K562 (cell line): ENCODE data around the gene MYO1D. TPM values are rescaled to one million over a fixed set of nuclear protein-coding genes. Genes with fewer than 3 reads are reported as not detected.

Source experiments
- CCAR2 ChIP-seq: fragments of 200-400 bp; formaldehyde crosslinking; IDR thresholded peaks from 2 replicates; pipeline ENCODE4 v1.6.1; 2017; ENCODE audit warnings: mild to moderate bottlenecking, low read depth, low read length
- ESRRB ChIP-seq: fragments of 250-450 bp; sonication (Bioruptor Pico); IDR thresholded peaks from 2 replicates; pipeline ENCODE4 v1.5.0; 2020; ENCODE audit warnings: mild to moderate bottlenecking, moderate library complexity, borderline replicate concordance
- FOSL1 ChIP-seq: fragments of 200-800 bp; sonication (Bioruptor generic); conservative IDR thresholded peaks from 2 replicates; pipeline ENCODE4 v1.6.1; 2016; ENCODE audit warnings: missing genetic modification characterization, missing compliant biosample characterization
- GABPB1 ChIP-seq: sonication (generic); formaldehyde crosslinking; IDR thresholded peaks from 2 replicates; pipeline ENCODE4 v1.8.0; 2022; ENCODE audit warnings: mild to moderate bottlenecking, missing genetic modification reagents
- HOMEZ ChIP-seq: fragments of 250-450 bp; sonication (Bioruptor Pico); IDR thresholded peaks from 2 replicates; pipeline ENCODE4 v1.4.0; 2020; ENCODE audit warnings: mild to moderate bottlenecking, moderate library complexity
- PCBP1 ChIP-seq: fragments of 200-400 bp; formaldehyde crosslinking; IDR thresholded peaks from 2 replicates; pipeline ENCODE4 v1.6.1; 2018; ENCODE audit warnings: mild to moderate bottlenecking, low read depth, low read length; ENCODE audit not compliant: poor library complexity, severe bottlenecking
- POLR2AphosphoS5 ChIP-seq: IDR thresholded peaks from 2 replicates; pipeline ENCODE4 v1.6.1; 2011; ENCODE audit warnings: mild to moderate bottlenecking, low read depth, low read length, moderate library complexity; ENCODE audit not compliant: control insufficient read depth, insufficient read depth
- SNIP1 ChIP-seq: fragments of 450-650 bp; IDR thresholded peaks from 2 replicates; pipeline ENCODE4 v1.7.1; 2017; ENCODE audit warnings: low read depth, mild to moderate bottlenecking
- THAP12 ChIP-seq: fragments of 250-450 bp; sonication (Bioruptor Pico); IDR thresholded peaks from 2 replicates; pipeline ENCODE4 v1.9.0; 2021; ENCODE audit warnings: mild to moderate bottlenecking, inconsistent platforms
- ZNF280B ChIP-seq: fragments of 250-450 bp; sonication (Bioruptor Pico); IDR thresholded peaks from 2 replicates; pipeline ENCODE4 v1.5.1; 2021; ENCODE audit warnings: mild to moderate bottlenecking
- ZNF644 ChIP-seq: fragments of 200-800 bp; sonication (Bioruptor generic); IDR thresholded peaks from 2 replicates; pipeline ENCODE4 v1.6.1; 2016; ENCODE audit warnings: low read depth, missing genetic modification characterization, missing compliant biosample characterization
- ZNF766 ChIP-seq: fragments of 200-800 bp; sonication (Bioruptor generic); conservative IDR thresholded peaks from 2 replicates; pipeline ENCODE4 v1.6.1; 2016; ENCODE audit warnings: missing genetic modification characterization, missing compliant biosample characterization
- polyA plus RNA-seq, 8 experiments: library from polyadenylated mRNA; depleted of rRNA in 4 of 8; stranded (reverse) in 5 of 8; unstranded in 3 of 8; fragments of >200 nt; fragmentation: Nextera tagmentation in 2 of 8; fragmentation: Illumina TruSeq in 1 of 8; extraction: Ambion mirVana in 2 of 8; extraction: Trizol in 1 of 8; gene quantifications; 2 replicates each; pipeline versions ENCODE4 v1.2.1 to v1.2.3, GENCODE V29; 2011 to 2014; ENCODE audit warnings: inconsistent platforms in 1 of 8, missing spikeins in 1 of 8
- total RNA-seq, 7 experiments: library from RNA; depleted of rRNA in 6 of 7; stranded (reverse); fragments of >200 nt in 6 of 7; fragmentation: Illumina TruSeq in 2 of 7; extraction: Trizol in 2 of 7; gene quantifications; 2 replicates each; pipeline versions ENCODE4 v1.2.1 to v1.2.3, GENCODE V29; 2011 to 2021; ENCODE audit warnings: low replicate concordance in 1 of 7
- TF ChIP-seq, protein P1 (sequence below): fragments of 200-800 bp; sonication (Bioruptor generic); IDR thresholded peaks from 2 replicates; pipeline ENCODE4 v1.6.1; 2016; ENCODE audit warnings: missing genetic modification characterization, missing compliant biosample characterization

The MYO1D gene
- total and polyA plus RNA-seq, 9 of the 15 experiments (the other 6 are each of a cell fraction or from before 2014, with no cell fraction given) = 2.1 to 71.2 (median 45.4) TPM

GRCh38 chr17:32444301-32445073 is 432.4 kb downstream of the MYO1D start, which contains the start of gene PSMD11 (continued):
- TF ChIP-seq, protein P1, sequence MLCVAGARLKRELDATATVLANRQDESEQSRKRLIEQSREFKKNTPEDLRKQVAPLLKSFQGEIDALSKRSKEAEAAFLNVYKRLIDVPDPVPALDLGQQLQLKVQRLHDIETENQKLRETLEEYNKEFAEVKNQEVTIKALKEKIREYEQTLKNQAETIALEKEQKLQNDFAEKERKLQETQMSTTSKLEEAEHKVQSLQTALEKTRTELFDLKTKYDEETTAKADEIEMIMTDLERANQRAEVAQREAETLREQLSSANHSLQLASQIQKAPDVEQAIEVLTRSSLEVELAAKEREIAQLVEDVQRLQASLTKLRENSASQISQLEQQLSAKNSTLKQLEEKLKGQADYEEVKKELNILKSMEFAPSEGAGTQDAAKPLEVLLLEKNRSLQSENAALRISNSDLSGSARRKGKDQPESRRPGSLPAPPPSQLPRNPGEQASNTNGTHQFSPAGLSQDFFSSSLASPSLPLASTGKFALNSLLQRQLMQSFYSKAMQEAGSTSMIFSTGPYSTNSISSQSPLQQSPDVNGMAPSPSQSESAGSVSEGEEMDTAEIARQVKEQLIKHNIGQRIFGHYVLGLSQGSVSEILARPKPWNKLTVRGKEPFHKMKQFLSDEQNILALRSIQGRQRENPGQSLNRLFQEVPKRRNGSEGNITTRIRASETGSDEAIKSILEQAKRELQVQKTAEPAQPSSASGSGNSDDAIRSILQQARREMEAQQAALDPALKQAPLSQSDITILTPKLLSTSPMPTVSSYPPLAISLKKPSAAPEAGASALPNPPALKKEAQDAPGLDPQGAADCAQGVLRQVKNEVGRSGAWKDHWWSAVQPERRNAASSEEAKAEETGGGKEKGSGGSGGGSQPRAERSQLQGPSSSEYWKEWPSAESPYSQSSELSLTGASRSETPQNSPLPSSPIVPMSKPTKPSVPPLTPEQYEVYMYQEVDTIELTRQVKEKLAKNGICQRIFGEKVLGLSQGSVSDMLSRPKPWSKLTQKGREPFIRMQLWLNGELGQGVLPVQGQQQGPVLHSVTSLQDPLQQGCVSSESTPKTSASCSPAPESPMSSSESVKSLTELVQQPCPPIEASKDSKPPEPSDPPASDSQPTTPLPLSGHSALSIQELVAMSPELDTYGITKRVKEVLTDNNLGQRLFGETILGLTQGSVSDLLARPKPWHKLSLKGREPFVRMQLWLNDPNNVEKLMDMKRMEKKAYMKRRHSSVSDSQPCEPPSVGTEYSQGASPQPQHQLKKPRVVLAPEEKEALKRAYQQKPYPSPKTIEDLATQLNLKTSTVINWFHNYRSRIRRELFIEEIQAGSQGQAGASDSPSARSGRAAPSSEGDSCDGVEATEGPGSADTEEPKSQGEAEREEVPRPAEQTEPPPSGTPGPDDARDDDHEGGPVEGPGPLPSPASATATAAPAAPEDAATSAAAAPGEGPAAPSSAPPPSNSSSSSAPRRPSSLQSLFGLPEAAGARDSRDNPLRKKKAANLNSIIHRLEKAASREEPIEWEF = no peak
- TF ChIP-seq CCAR2 = no peak
- peak; percentile 71; the same call in 1 of the 2 replicates for TF ChIP-seq ZNF644
- TF ChIP-seq PCBP1 = peak; percentile 63
- TF ChIP-seq THAP12 (CRISPR knock-in tag) = no peak
- no peak for TF ChIP-seq HOMEZ (CRISPR knock-in tag)
- no peak for TF ChIP-seq ZNF280B (CRISPR knock-in tag)
- peak; percentile 85 for TF ChIP-seq POLR2AphosphoS5
- TF ChIP-seq ZNF766 (CRISPR knock-in tag) = peak; percentile 70; the same call in 1 of the 2 replicates
- peak; percentile 97 for TF ChIP-seq GABPB1
- peak; percentile 74 for TF ChIP-seq FOSL1 (tag)
- TF ChIP-seq SNIP1 = no peak
- no peak for TF ChIP-seq ESRRB (CRISPR knock-in tag)
